Upper lobe of left lung (tissue), 4 donors: ENCODE results near the gene IGFL1.
"Not testable (repeated sequence)": the region's sequence is repeated elsewhere in the genome, so short reads cannot be mapped to it uniquely, and the experiment has no call there.

Source experiments
- CTCF ChIP-seq, 6 experiments: fragments of 450-650 bp in 4 of 6; fragments of 200-600 bp in 2 of 6; sonication (generic) in 2 of 6; IDR thresholded peaks; one replicate each; pipeline ENCODE4 v1.5.1; 2016 to 2019; ENCODE audit warnings: antibody characterized with exemption in 6 of 6
- POLR2A ChIP-seq, 4 donors: fragments of 450-650 bp; IDR thresholded peaks; one replicate each; pipeline ENCODE4 v1.5.1; 2016 to 2017; ENCODE audit warnings: antibody characterized with exemption in 4 of 4, mild to moderate bottlenecking in 2 of 4

GRCh38 chr19:46212592-46212991, 16.9 kb upstream of the IGFL1 start:
- not testable (repeated sequence) for TF ChIP-seq CTCF, POLR2A (IDR thresholded peaks at IDR 0.05)
